OCI-LY1 (cell line): ENCODE measurements around the gene GID8.

Experiments
- H2AFZ ChIP-seq: fragments of 200-600 bp; sonication (generic), shearing (Covaris generic); 2 replicates; pipeline ENCODE4 v1.6.0; 2014; ENCODE audit warnings: antibody characterized with exemption, mild to moderate bottlenecking, low read length
- H3F3A ChIP-seq: fragments of 200-600 bp; sonication (generic), shearing (Covaris generic); 2 replicates; pipeline ENCODE4 v1.6.0; 2014; ENCODE audit warnings: mild to moderate bottlenecking, antibody characterized with exemption, low read length, moderate library complexity; ENCODE audit not compliant: insufficient read depth
- H3K27ac ChIP-seq: fragments of 200-600 bp; sonication (generic); 2 replicates; pipeline ENCODE4 v1.5.1; 2014; ENCODE audit warnings: low read length, mixed run types, mild to moderate bottlenecking, low read depth; ENCODE audit not compliant: poor library complexity, severe bottlenecking
- H3K27me3 ChIP-seq: fragments of 200-600 bp; sonication (generic); 2 replicates; pipeline ENCODE4 v1.6.0; 2014; ENCODE audit warnings: antibody characterized with exemption, mild to moderate bottlenecking, low read length, moderate library complexity; ENCODE audit not compliant: insufficient read depth
- H3K36me3 ChIP-seq: fragments of 200-600 bp; sonication (generic); 2 replicates; pipeline ENCODE4 v1.6.1; 2014; ENCODE audit warnings: mild to moderate bottlenecking, antibody characterized with exemption, low read length, moderate library complexity, mixed read lengths; ENCODE audit not compliant: insufficient read depth
- H3K4me1 ChIP-seq: fragments of 200-600 bp; sonication (generic); 2 replicates; pipeline ENCODE4 v1.5.1; 2014; ENCODE audit warnings: mild to moderate bottlenecking, low read length, moderate library complexity; ENCODE audit not compliant: insufficient read depth, severe bottlenecking
- H3K4me2 ChIP-seq: fragments of 200-600 bp; sonication (generic), shearing (Covaris generic); 2 replicates; pipeline ENCODE4 v1.6.1; 2014; ENCODE audit warnings: low read length
- H3K4me3 ChIP-seq: fragments of 200-600 bp; sonication (generic); 2 replicates; pipeline ENCODE4 v1.5.1; 2014; ENCODE audit warnings: low read length, low read depth, mild to moderate bottlenecking, mixed read lengths; ENCODE audit not compliant: poor library complexity, severe bottlenecking
- H3K79me2 ChIP-seq: fragments of 200-600 bp; shearing (Covaris generic); 2 replicates; pipeline ENCODE4 v1.6.1; 2016; ENCODE audit warnings: mixed run types, low read length, mixed read lengths; ENCODE audit not compliant: insufficient read depth
- H3K9ac ChIP-seq: fragments of 200-600 bp; sonication (generic), shearing (Covaris generic); 2 replicates; pipeline ENCODE4 v1.6.1; 2014; ENCODE audit warnings: mild to moderate bottlenecking, low read length, mixed read lengths
- H3K9me2 ChIP-seq: fragments of 200-600 bp; sonication (generic), shearing (Covaris generic); 2 replicates; pipeline ENCODE4 v1.6.1; 2014; ENCODE audit warnings: low read depth, mild to moderate bottlenecking, low read length, mixed read lengths
- H3K9me3 ChIP-seq: fragments of 200-600 bp; shearing (Covaris generic); 2 replicates; pipeline ENCODE4 v1.6.1; 2014; ENCODE audit warnings: low read length, mixed read lengths
- H4K20me1 ChIP-seq: fragments of 200-600 bp; sonication (generic), shearing (Covaris generic); 2 replicates; pipeline ENCODE4 v1.6.0; 2016; ENCODE audit warnings: mild to moderate bottlenecking, low read length; ENCODE audit not compliant: insufficient read depth
- CTCF ChIP-seq: fragments of 200-600 bp; sonication (generic), shearing (Covaris generic); IDR thresholded peaks from 2 replicates; pipeline ENCODE4 v1.5.1; 2017; ENCODE audit warnings: mild to moderate bottlenecking, antibody characterized with exemption, low read length, moderate library complexity, mixed read lengths
- EZH2 ChIP-seq: fragments of 200-600 bp; sonication (generic), shearing (Covaris generic); IDR thresholded peaks from 2 replicates; pipeline ENCODE4 v1.8.0; 2017; ENCODE audit warnings: borderline replicate concordance, mixed run types, mild to moderate bottlenecking, antibody characterized with exemption, low read length, moderate library complexity, mixed read lengths

GID8 gene

GRCh38 chr20:62891111-62891510 is 46.8 kb upstream of the GID8 start:
- no peak overlapping the region for H2AFZ ChIP-seq

GRCh38 chr20:62892348-62893304 is 45.3 kb upstream of the GID8 start:
- Histone ChIP-seq H3K27ac (no peak overlapping the region), H3K9ac (no peak overlapping the region), H3F3A (no peaks in the 10 kb centered on the region), H3K27me3 (no peaks in the 10 kb centered on the region), H3K9me3 (no peaks in the 10 kb centered on the region), H3K79me2 (no peaks in the 10 kb centered on the region), H2AFZ (no peak overlapping the region), H3K36me3 (peaks cover 99% of the 10 kb centered on the region), H3K4me3 (no peak overlapping the region), H3K9me2 (no peaks in the 10 kb centered on the region), H4K20me1 (no peaks in the 10 kb centered on the region), H3K4me2 (no peak overlapping the region), H3K4me1 (no peaks in the 10 kb centered on the region)
- no peak for TF ChIP-seq CTCF
- no peak for TF ChIP-seq EZH2

More at GRCh38 chr20:62891111-62891510, 46.8 kb upstream of the GID8 start:
- Histone ChIP-seq H3K36me3 (peaks cover 100% of the 10 kb centered on the region), H3K4me3 (no peak overlapping the region), H3K9me2 (no peaks in the 10 kb centered on the region), H3K27ac (no peak overlapping the region), H3K27me3 (no peaks in the 10 kb centered on the region), H3K4me2 (no peak overlapping the region), H3K79me2 (no peaks in the 10 kb centered on the region), H3F3A (no peaks in the 10 kb centered on the region), H3K4me1 (no peaks in the 10 kb centered on the region), H3K9ac (no peak overlapping the region), H3K9me3 (no peaks in the 10 kb centered on the region), H4K20me1 (no peaks in the 10 kb centered on the region)
- TF ChIP-seq EZH2 = no peak
- TF ChIP-seq CTCF = no peak

- TF ChIP-seq EZH2 (no peak), CTCF (no peak)
- Histone ChIP-seq H3F3A (no peaks in the 10 kb centered on the region), H3K9ac (no peak overlapping the region), H3K4me1 (no peaks in the 10 kb centered on the region), H3K9me2 (no peaks in the 10 kb centered on the region), H3K9me3 (no peaks in the 10 kb centered on the region), H3K27me3 (no peaks in the 10 kb centered on the region), H3K79me2 (no peaks in the 10 kb centered on the region), H2AFZ (no peak overlapping the region), H3K4me2 (no peak overlapping the region), H3K36me3 (peaks cover 93% of the 10 kb centered on the region), H4K20me1 (no peaks in the 10 kb centered on the region), H3K27ac (no peak overlapping the region), H3K4me3 (no peak overlapping the region)
These were observed 44.2 kb upstream of the GID8 start for GRCh38 chr20:62893700-62894099.
